GM21367 (cell line): ENCODE measurements around the gene SNIP1.
"Not testable (repeated sequence)": the region's sequence is repeated elsewhere in the genome, so short reads cannot be mapped to it uniquely, and the experiment has no call there.

Experiments
- ATAC-seq: cut with Tn5 transposase; IDR thresholded peaks from one replicate; pipeline ENCODE4 v1.9.1; 2021; ENCODE audit not compliant: unreplicated experiment

The SNIP1 gene

GRCh38 chr1:37553927-37554808 is at the start of gene SNIP1:
Gene SNIP1, minus strand, starts transcription at chr1:37554293. Its CDS starts 64 bp downstream, at chr1:37554229.
- peak; percentile 84 for ATAC-seq

GRCh38 chr1:37602750-37603694 is 48.9 kb upstream of the SNIP1 start:
- no peak for ATAC-seq

- no peak for ATAC-seq
These were observed 47.3 kb upstream of the SNIP1 start for GRCh38 chr1:37601441-37601840.

GRCh38 chr1:37599940-37600339 is 45.8 kb upstream of the SNIP1 start:
- no peak for ATAC-seq

GRCh38 chr1:37596182-37596667 is 42.1 kb upstream of the SNIP1 start:
- ATAC-seq = no peak

DNA sequence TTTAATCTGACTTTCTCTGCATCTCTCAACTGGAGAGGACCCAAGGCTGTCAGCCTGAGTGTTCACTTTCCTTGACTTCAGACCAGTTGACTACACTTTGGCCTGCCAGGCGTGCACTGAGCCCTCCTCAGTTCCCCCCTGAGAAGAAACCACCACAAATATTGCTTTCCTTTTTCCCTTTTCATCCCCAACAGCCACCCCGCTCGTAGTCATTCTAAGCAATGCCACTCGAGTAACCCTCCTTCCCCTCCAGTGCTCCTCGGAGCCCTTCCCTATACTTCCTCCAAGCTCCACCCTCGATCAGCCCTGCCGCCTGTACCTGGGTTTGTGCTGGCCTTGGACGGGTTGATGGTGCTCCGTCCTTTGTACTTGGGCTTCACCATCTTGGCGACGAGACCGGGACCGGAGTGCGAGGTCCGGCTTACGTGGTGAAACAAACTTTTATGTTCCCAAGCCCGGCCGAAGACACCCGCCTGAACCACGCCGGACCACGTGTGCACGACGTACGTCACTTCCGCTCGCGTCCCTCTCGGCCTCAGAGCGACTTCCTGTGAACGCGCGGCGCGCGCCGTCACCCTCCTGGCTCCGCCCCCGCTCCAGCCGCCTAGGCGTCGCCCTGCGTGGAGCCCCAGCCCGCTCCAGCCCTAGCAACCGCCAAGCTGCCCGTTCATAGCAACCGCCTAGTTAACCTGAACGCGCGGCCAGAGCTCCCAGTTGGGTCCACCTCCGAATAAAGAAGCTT is 41.5 kb upstream of the SNIP1 start, which contains the start of gene GNL2:
TSS of gene GNL2 (minus strand) at position 498 of the 742 bp plus-strand sequence. CDS start at position 383, 115 bp downstream.
- peak; percentile 92 for ATAC-seq

DNA sequence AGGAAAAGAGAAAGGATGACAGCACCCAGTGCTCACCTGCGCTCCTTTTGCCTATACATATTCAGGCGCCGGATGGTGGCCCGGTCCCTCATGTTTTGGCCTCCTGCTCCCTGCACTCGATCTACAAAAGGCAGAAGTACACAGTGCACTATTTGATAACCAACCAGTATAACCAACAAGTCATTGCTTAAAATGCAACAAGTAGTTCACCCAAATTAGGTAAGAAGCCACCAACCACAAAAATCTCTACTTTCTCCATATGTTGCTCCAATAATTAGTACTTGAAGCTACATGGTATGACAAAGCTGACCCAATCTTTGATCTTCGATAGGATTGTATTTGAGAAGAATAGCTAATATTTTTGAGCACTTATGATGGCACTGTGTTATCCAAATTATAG is 39.6 kb upstream of the SNIP1 start:
- ATAC-seq = no peak

DNA sequence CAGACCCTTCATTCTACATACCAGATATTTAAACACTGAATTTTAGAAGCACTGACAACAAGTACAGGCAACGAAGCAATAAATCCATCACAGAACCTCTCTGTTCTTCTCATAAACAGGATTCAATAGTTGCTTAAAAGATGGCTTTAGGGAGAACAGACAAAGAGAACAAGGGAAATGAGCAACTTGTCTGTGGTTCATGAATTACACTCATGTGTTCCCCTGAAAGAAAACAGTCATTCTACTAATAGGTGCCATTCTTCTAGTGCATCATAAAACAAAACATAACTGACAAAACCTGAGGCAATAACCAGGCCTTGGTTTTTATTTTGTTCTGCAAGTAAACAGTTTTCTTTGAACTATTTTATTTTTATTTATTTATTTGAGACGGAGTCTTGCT is 34.8 kb upstream of the SNIP1 start:
- no peak for ATAC-seq

- ATAC-seq = not testable (repeated sequence)
These were observed 30.5 kb upstream of the SNIP1 start for GRCh38 chr1:37584544-37584943.

- ATAC-seq = no peak
These were observed 21.6 kb upstream of the SNIP1 start for GRCh38 chr1:37575692-37576091.

DNA sequence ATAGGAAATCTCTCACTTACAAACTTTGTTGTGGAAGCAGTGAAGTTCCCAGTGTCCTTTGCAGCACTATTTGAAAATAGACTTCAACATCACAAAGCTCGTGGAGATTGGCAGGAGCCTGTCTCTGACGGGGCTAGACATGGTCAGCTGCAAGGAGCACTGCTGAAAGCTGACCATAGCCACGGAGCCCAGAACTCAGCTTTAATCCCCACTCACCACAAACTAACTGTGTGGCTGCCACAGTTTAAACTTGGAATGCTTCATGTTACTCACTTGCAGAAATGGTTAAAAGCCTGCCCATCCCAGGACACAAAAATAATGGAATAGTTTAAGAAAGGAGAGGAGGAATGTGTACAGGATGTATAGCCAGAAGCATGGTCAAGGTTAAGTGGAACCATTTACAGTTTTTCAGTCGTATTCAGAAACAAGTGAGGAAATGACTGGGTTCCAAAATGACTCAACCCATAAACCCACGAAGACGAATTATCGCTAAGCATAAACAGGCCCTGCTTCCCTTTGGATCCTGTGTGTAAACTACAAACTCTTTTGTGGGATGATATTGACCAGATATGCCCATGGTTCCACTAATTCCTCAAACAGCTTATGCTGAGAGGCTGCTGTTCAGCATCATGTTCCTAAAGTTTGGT is 20.9 kb upstream of the SNIP1 start:
- no peak for ATAC-seq

- no peak for ATAC-seq
These were observed 16.6 kb upstream of the SNIP1 start for GRCh38 chr1:37570528-37571334.

- no peak for ATAC-seq
These were observed 12.9 kb upstream of the SNIP1 start for GRCh38 chr1:37567023-37567422.

GRCh38 chr1:37564892-37565291 is 10.8 kb upstream of the SNIP1 start:
- ATAC-seq = no peak

DNA sequence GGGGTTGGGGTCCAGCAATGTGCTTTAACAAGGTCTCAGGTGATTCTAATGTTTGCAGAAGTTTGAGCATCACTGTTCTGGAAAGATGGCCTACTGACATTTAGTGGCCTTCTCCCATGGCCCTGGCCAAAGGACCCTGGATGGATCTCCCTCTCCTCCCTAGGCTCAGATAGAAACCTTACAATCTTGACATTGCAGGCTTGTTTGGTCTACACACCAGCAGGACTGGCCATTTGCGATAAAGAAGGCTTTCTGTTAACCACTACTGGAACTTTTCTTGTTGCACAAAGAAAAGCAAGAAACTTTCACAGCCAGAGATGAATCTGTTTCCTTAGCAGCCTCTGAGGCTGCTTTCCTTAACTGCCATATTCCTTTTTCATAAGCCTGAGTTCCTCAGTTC is 8.9 kb upstream of the SNIP1 start:
- no peak for ATAC-seq

- ATAC-seq = no peak
These were observed 7.3 kb upstream of the SNIP1 start for GRCh38 chr1:37561133-37562132.

DNA sequence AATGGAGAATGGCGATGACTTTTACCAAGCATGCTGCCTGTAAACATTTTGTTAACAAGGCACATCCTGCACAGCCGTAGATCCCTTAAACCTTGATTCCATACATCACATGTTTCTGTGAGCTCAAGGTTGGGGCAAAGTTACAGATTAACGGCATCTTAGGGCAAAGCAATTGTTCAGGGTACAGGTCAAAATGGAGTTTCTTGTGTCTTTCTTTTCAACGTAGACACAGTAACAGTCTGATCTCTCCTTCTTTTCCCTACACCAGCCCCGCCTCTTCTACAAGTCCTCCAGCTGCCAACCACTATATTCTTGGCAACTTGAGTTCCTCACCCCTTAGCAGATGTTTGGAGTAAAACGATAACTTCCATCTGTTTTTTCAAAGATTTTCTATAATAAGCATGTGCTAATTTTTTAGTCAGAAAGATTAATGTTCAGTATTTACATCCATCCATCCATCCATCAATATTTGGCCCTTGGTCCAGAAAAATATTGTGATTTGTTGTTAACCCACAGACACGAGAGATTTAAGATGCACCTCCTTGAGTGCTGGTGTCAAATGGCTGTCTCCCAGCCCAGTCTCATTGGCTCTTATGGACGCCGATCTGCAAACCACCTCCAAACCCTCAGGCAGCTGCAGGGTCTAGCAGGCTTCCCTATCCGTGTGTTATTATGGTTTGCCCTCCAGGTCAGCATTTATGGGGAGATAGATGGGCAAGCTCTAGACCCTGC is 6.5 kb upstream of the SNIP1 start:
- ATAC-seq = no peak
